Measurements from ENCODE around the gene MBTPS1.
"Not testable (repeated sequence)": the region's sequence is repeated elsewhere in the genome, so short reads cannot be mapped to it uniquely, and the experiment has no call there.

Gene MBTPS1

GRCh38 chr16:84136331-84137125 lies 19.8 kb upstream of the MBTPS1 start:
- DNase-seq = no peak

- no peak for DNase-seq
Measured at GRCh38 chr16:84132527-84133285, 16.0 kb upstream of the MBTPS1 start.

GRCh38 chr16:84131117-84131516 lies 14.4 kb upstream of the MBTPS1 start:
- no peak for DNase-seq

GRCh38 chr16:84124257-84125073 lies 7.7 kb upstream of the MBTPS1 start:
- no peak for DNase-seq

- no peak for DNase-seq
Measured at GRCh38 chr16:84121007-84121406, 4.3 kb upstream of the MBTPS1 start.

- no peak for DNase-seq
Measured at GRCh38 chr16:84120023-84120422, 3.3 kb upstream of the MBTPS1 start.

- no peak for DNase-seq
Measured at GRCh38 chr16:84119368-84119767, 2.6 kb upstream of the MBTPS1 start.

- not testable (repeated sequence) for DNase-seq
Measured at GRCh38 chr16:84118315-84118714, 1.6 kb upstream of the MBTPS1 start.

- no peak for DNase-seq
Measured at GRCh38 chr16:84117494-84117843, 727 bp upstream of the MBTPS1 start.

- DNase-seq = peak; percentile 65
Measured at GRCh38 chr16:84115919-84116719, 623 bp downstream of the MBTPS1 start.

GRCh38 chr16:84111949-84112348 lies 4.8 kb downstream of the MBTPS1 start:
- not testable (repeated sequence) for DNase-seq

GRCh38 chr16:84111525-84111924 lies 5.2 kb downstream of the MBTPS1 start:
- DNase-seq = no peak

- DNase-seq = no peak
Measured at GRCh38 chr16:84110527-84110926, 6.2 kb downstream of the MBTPS1 start.

GRCh38 chr16:84109598-84110335 lies 7.0 kb downstream of the MBTPS1 start:
- no peak for DNase-seq

GRCh38 chr16:84107921-84108320 lies 8.8 kb downstream of the MBTPS1 start:
- no peak for DNase-seq

GRCh38 chr16:84105948-84106740 lies 10.6 kb downstream of the MBTPS1 start:
- no peak for DNase-seq

- no peak for DNase-seq
Measured at GRCh38 chr16:84105301-84105815, 11.4 kb downstream of the MBTPS1 start.

- no peak for DNase-seq
Measured at GRCh38 chr16:84104231-84104630, 12.5 kb downstream of the MBTPS1 start.

- DNase-seq = no peak
Measured at GRCh38 chr16:84103678-84104077, 13.1 kb downstream of the MBTPS1 start.

GRCh38 chr16:84098939-84099338 lies 17.8 kb downstream of the MBTPS1 start:
- DNase-seq = no peak

Data from retina (tissue), 1 donor.